ENCODE data around the gene STK25.
"Not testable (repeated sequence)": the region's sequence is repeated elsewhere in the genome, so short reads cannot be mapped to it uniquely, and the experiment has no call there.

STK25 gene

GRCh38 chr2:241539616-241540374, 31.4 kb upstream of the STK25 start:
- DNase-seq = no peak

GRCh38 chr2:241538838-241539615, 30.6 kb upstream of the STK25 start:
- no peak for DNase-seq

GRCh38 chr2:241535871-241536655, 27.7 kb upstream of the STK25 start:
- no peak for DNase-seq

GRCh38 chr2:241534701-241535375, 26.5 kb upstream of the STK25 start:
- no peak for DNase-seq

DNA sequence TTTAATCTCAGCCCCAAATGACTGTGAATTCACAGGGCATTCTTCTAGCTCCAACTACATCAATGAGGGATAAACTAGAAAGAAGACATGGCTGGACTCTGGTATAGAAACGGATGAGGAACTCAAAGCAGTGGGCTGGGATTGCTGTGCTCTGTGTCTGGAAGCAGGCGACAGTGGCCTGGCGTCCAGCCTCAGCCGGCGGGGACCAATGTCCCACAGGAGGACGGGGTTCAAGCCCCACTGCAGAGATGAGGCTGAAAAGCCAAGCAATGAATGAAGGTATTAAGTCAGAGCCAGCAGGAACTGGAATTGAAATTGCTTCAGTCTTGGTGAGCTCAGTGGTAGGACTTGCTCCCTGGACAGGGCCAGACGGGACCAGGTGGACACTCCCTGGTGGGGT, 25.9 kb upstream of the STK25 start:
- no peak for DNase-seq

GRCh38 chr2:241532733-241533601, 24.6 kb upstream of the STK25 start:
- no peak for DNase-seq

- no peak for DNase-seq
Observed at GRCh38 chr2:241532168-241532567, 23.8 kb upstream of the STK25 start.

GRCh38 chr2:241531161-241531722, 22.9 kb upstream of the STK25 start:
- no peak for DNase-seq

DNA sequence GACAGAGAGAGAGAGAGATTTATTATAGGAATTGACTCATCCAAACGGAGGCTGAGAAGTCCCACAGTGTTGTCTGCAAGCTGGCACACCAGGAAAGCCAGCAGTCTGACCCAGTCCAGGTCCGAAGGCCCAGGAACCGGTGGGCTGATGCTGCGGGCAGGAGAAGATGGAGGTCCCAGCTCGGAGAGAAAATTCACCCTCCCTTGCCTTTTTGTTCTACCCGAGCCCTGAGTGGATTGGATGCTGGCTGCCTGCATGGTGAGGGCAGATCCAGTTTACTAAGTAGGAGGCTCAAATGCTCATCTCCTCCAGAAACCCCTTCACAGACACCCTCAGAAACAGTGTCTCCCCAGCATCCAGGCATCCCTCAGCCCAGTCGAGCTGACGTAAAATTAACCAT, 22.2 kb upstream of the STK25 start:
- no peak for DNase-seq

DNA sequence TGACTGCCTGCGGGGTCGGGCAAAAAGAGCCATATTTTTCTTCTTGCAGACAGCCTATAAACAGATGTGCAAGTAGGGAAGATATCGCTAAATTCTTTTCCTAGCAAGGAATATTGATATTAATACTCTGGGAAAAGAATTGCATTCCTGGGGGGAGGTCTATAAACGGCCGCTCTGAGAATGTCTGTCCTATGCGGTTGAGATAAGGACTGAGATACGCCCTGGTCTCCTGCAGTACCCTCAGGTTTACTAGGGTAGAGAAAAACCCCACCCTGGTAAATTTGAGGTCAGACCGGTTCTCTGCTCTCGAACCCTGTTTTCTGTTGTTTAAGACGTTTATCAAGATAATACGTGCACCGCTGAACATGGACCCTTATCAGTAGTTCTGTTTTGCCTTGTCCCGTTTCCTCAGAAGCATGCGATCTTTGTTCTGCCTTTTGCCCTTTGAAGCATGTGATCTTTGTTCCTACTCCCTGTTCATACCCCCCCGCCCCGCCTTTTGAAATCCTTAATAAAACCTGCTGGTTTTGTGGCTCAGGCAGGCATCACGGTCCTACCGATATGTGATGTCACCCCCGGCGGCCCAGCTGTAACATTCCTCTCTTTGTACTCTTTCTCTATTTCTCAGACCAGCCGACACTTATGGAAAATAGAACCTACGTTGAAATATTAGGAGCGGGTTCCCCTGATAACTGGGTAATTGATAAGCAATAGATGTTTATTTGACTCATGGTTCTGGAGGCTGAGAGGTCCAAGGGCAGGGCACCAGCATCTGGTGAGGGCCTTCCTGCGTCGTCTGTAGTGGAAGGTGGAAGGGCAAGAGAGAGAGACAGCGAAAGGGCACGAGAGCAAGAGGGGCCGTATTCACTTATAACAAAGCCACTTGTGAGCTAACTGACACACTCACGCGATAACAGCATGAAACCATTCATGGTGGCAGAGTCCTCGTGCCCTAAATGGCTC, 17.7 kb upstream of the STK25 start:
- DNase-seq = not testable (repeated sequence)

GRCh38 chr2:241522477-241522876, 14.1 kb upstream of the STK25 start:
- no peak for DNase-seq

DNA sequence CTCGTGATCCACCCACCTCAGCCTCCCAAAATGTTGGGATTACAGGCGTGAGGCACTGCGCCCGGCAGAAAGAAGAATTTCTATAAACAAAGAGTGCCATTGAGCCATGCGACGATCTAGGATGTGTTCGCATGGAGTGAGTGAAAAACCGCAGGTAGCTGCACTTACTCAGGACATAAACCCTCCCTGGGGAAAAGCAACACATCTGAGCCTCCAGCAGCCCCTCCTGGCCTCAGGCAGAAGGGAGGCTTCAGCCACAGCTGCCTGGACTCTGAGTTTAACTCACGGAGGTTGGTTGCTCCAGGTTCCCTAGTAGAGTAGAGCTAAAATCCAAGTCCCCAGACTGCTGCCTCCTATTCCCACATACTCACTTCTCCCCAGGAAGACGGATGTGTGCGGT, 11.3 kb upstream of the STK25 start:
- DNase-seq = no peak

- DNase-seq = no peak
Observed at GRCh38 chr2:241517297-241517696, 8.9 kb upstream of the STK25 start.

DNA sequence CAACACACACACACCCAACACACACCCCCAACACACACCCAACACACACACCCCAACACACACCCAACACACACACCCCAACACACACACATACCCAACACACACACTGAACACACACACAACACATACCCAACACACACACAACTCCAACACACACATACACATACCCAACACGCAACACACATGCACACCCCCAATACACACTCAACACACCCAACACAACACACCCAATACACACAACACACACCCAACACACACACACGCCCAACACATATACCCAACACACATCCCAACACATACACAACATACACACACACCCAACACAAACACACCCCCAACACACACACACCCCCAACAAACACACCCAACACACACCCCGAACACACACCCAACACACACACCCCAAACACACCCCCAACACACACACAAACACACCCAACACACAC, 8.2 kb upstream of the STK25 start:
- no peak for DNase-seq

DNA sequence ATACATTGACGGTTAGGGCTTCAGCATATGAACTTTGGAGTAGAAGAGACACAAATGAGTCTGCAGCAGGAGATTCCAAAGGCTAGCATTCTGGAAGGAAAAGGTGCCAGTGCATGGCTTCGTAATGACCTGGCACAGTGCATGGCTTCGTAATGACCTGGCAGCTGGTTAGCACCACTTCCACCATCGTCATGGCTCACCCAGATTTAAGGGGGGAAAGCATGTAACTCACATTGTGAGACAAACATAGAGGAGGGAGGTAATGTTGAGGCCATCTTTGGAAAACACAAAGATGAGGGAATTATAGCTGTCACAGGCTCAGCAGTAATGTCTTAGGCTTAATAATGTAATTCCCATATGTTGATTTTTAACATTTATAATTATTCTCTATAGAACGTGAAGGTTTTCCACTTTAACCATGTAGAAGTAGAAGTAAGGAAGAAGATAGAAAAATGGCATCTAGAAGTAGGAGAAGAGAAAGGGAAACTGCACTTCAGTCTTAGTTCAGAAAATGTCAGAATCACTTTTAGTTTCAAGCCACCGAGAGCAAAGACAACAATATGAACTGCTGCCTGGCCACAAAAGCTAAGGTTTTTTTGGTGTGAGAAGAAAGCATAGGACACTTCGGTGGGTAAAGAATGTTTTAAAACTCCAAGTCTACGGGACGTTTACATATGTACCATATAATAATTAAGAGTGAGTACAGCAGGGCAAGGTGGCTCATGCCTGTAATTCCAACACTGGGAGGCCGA, 6.8 kb upstream of the STK25 start:
- DNase-seq = no peak

DNA sequence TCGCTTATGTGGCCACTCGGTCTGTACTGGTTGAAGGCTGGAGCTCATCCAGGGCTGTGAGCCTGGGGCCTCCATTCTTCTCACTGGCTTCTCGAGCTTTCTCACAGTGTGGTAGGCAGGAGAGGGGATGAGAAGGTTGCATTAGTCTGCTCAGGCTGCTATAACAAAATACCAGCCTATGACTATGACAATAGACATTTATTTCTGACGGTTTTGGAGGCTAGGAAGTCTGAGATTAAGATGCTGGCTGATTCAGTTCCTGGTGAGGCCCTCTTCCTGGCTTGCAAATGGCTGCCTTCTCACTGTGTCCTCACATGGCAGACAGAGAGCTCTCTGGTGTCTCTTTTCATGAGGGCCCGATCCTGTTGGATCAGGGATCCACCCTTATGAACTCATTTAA, 6.2 kb upstream of the STK25 start:
- DNase-seq = no peak

- DNase-seq = no peak
Observed at GRCh38 chr2:241511091-241511741, 2.8 kb upstream of the STK25 start.

DNA sequence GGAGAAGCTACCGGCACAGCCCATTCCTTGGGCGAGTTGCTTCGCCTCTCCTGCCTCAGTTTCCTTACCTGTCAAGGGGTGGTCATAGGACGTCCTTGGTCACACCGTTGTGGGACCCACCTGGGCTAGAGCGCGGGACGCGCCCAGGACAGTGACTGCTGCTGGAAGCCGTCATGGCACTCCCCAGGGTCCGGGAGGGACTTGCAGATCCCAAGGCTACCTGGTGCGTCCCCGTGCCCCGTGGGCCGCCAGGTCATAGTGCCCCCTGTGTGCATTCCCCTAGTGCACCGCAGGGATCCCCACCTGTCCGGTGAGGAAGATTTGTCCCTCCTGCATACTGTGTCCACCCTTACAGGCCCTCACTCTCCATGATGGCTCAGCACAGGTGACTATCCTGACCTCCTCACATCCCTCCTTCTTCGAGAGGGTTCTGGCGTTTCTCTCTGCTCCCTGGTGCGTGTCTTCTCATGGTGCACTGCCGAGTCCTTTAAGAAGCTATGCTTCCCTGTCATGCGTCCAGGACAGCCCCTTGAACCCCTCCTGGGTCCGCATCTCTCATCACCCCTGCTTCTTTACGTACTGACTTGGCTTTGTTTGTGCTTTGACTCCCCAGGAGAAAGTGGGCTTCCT, 886 bp upstream of the STK25 start:
- DNase-seq = no peak

All from activated effector memory CD4-positive, alpha-beta T cell treated with Interleukin-2 at 50 U/mL for 16 hours (primary cell).